ENCODE data around the gene ELMO1.

- TF ChIP-seq CTCF (optimal IDR thresholded peaks at IDR 0.05 in 1 of 3, IDR thresholded peaks at IDR 0.05 in 1 of 3, conservative IDR thresholded peaks at IDR 0.05 in 1 of 3; ENCODE audit: extremely low read depth in 1 of 3, insufficient read depth in 2 of 3, low read length in 3 of 3) (no peak), EZH2 (IDR thresholded peaks at IDR 0.05; ENCODE audit: low read length) (no peak)
These were observed 506.6 kb downstream of the ELMO1 start for GRCh38 chr7:36942025-36942424.

Data from keratinocyte (primary cell).